ENCODE measurements around the gene PPIE. TPM values are rescaled to one million over a fixed set of nuclear protein-coding genes. Genes with fewer than 3 reads are reported as not detected.
A peak's percentile ranks its signal among the peaks of the same experiment; 100 is the strongest.

Gene PPIE
- total RNA-seq, 1 experiment from 2014 or later, result 73.8 TPM

- no peak for TF ChIP-seq REST (IDR thresholded peaks at IDR 0.05; ENCODE audit: low read depth)
- TF ChIP-seq EZH2 (IDR thresholded peaks at IDR 0.05), result no peak
- TF ChIP-seq ATF3 (IDR thresholded peaks at IDR 0.05), result no peak
- TF ChIP-seq RAD21 (IDR thresholded peaks at IDR 0.05; ENCODE audit: low read depth), result no peak
- no peak for TF ChIP-seq EZH2phosphoT487 (IDR thresholded peaks at IDR 0.05; ENCODE audit: borderline replicate concordance)
- TF ChIP-seq JUND (IDR thresholded peaks at IDR 0.05), result no peak
- TF ChIP-seq CEBPB (IDR thresholded peaks at IDR 0.05; ENCODE audit: low read depth), result no peak
Observed at GRCh38 chr1:39755965-39756659, 17.4 kb downstream of the PPIE start (continued).

GRCh38 chr1:39757501-39757900 lies 18.8 kb downstream of the PPIE start:
- no peak overlapping the region for H3K4me3 ChIP-seq (replicated peaks in 1 of 2; ENCODE audit: low read depth in 1 of 2, low read length in 2 of 2)
- TF ChIP-seq ZFX (IDR thresholded peaks at IDR 0.05) (no peak), POLR2A (IDR thresholded peaks at IDR 0.05; ENCODE audit: borderline replicate concordance, extremely low read depth, insufficient read depth, insufficient read length) (no peak), YY1 (IDR thresholded peaks at IDR 0.05; ENCODE audit: extremely low read depth, insufficient replicate concordance, low read depth, low read length) (no peak), EZH2phosphoT487 (IDR thresholded peaks at IDR 0.05; ENCODE audit: borderline replicate concordance) (no peak)
- DNase-seq (ENCODE audit: low read depth, low spot score) (no peak), ATAC-seq (no peak)
- H3K27ac ChIP-seq (ENCODE audit: low read depth, low read length), result no peak overlapping the region
- H3K9ac ChIP-seq (ENCODE audit: low read length), result no peak overlapping the region
- no peaks in the 10 kb centered on the region for H3K9me2 ChIP-seq (ENCODE audit: insufficient read depth)
- no peaks in the 10 kb centered on the region for H3K27me3 ChIP-seq (ENCODE audit: insufficient read depth, low read length)
- BruUV-seq (replicated peaks), result TSS peak; percentile 60
- H4K20me1 ChIP-seq (ENCODE audit: insufficient read depth), result no peaks in the 10 kb centered on the region
- no peak overlapping the region for H3K4me2 ChIP-seq (ENCODE audit: low read length)
- H3K9me3 ChIP-seq (ENCODE audit: control insufficient read depth in 1 of 2, insufficient read depth in 1 of 2, low read depth in 1 of 2, low read length in 2 of 2), result no peaks in the 10 kb centered on the region
- H3K36me3 ChIP-seq (ENCODE audit: control insufficient read depth in 1 of 2, insufficient read depth in 2 of 2, low read length in 2 of 2), result peaks cover 20 to 45% of the 10 kb centered on the region in 2 experiments; a peak in 3 of 4 replicates
- intact Hi-C loops (cut with micrococcal nuclease), result no loop called here
- H3K4me1 ChIP-seq (ENCODE audit: control insufficient read depth in 1 of 2, insufficient read depth in 2 of 2, low read length in 2 of 2), result no peaks in the 10 kb centered on the region
- H2AFZ ChIP-seq (ENCODE audit: low read depth, low read length, poor library complexity, severe bottlenecking), result no peak overlapping the region
- RAD21 ChIA-PET (ENCODE audit: low non-redundant PET in 1 of 2, low total read pairs in 2 of 2, uncharacterized antibody in 2 of 2, unreplicated experiment in 2 of 2), result no interaction called here
- POLR2A ChIA-PET, result no interaction called here
- no peaks in the 10 kb centered on the region for H3K79me2 ChIP-seq (ENCODE audit: insufficient read depth, low read length)
- CTCF ChIA-PET, result no interaction called here

Measured in HCT116 (cell line).